ENCODE measurements around the gene CCL2. TPM values are rescaled to one million over a fixed set of nuclear protein-coding genes. Genes with fewer than 3 reads are reported as not detected.

Gene CCL2
- total RNA-seq, 1 experiment from 2014 or later, result 1.4 TPM

- no CpG with 5 or more reads among the region's 1 CpG for WGBS (ENCODE audit: extremely low coverage, insufficient read length, low lambda C conversion rate)
- H2BK5ac ChIP-seq (ENCODE audit: insufficient read length, low read length), result no peak overlapping the region
- H4K91ac ChIP-seq (ENCODE audit: insufficient read length, low read depth, low read length), result no peak overlapping the region
- no peaks in the 10 kb centered on the region for H3K79me2 ChIP-seq (ENCODE audit: insufficient read depth, low read length)
- H3K23ac ChIP-seq (ENCODE audit: insufficient read length, low read depth, low read length), result no peak overlapping the region
- H3K23me2 ChIP-seq (ENCODE audit: insufficient read length, low read depth, low read length, poor library complexity, severe bottlenecking), result peaks cover 9% of the 10 kb centered on the region
- H3K4ac ChIP-seq (ENCODE audit: low read depth, low read length), result no peak overlapping the region
- no peak for TF ChIP-seq CTCF (conservative IDR thresholded peaks at IDR 0.05)
- H4K20me1 ChIP-seq (ENCODE audit: control insufficient read depth, insufficient read depth, insufficient read length), result no peaks in the 10 kb centered on the region
- no peak overlapping the region for H2BK120ac ChIP-seq (ENCODE audit: low read depth, low read length, poor library complexity, severe bottlenecking)
- no peak overlapping the region for H3K27ac ChIP-seq (ENCODE audit: insufficient read length, low read depth, low read length)
- H4K5ac ChIP-seq (ENCODE audit: insufficient read length, low read depth, low read length), result no peak overlapping the region
- no peak for DNase-seq
- no peak overlapping the region for H2BK12ac ChIP-seq (ENCODE audit: insufficient read length, low read depth, low read length)
- H3K9me3 ChIP-seq (ENCODE audit: control insufficient read depth, low read depth, low read length), result no peaks in the 10 kb centered on the region
- H3K56ac ChIP-seq (ENCODE audit: insufficient read length, low read depth, low read length), result no peak overlapping the region
- H3K14ac ChIP-seq (ENCODE audit: insufficient read depth, low read length), result no peak overlapping the region
- no peak overlapping the region for H3K18ac ChIP-seq (ENCODE audit: insufficient read length, low read depth, low read length)
- Mint-ChIP-seq H3K36me3 (ENCODE audit: insufficient read depth in 1 of 3, low read depth in 3 of 3) (peaks cover 0 to 2% (median 2%) of the 10 kb centered on the region in 3 experiments; a peak in 2 of 7 replicates), H3K27me3 (ENCODE audit: low read depth) (peaks cover 19% of the 10 kb centered on the region), H3K4me1 (peaks cover 25 to 30% of the 10 kb centered on the region in 2 experiments), H3K9me3 (no peaks in the 10 kb centered on the region), H3K4me3 (no peak overlapping the region), H3K27ac (no peak overlapping the region)
- H4K8ac ChIP-seq (replicated peaks; ENCODE audit: insufficient read length, low read depth, low read length), result no peak overlapping the region
- peaks cover 4% of the 10 kb centered on the region; the same call in 1 of the 2 replicates for H3K4me1 ChIP-seq (ENCODE audit: insufficient read depth, low read length)
- H2AFZ ChIP-seq (ENCODE audit: low read length), result no peak overlapping the region
- H2BK20ac ChIP-seq (ENCODE audit: low read depth, low read length, poor library complexity, severe bottlenecking), result no peak overlapping the region
- no peak overlapping the region for H3T11ph ChIP-seq (ENCODE audit: low read length)
- no peak overlapping the region for H3K4me2 ChIP-seq (ENCODE audit: insufficient read depth, insufficient read length, low read length)
- H3K79me1 ChIP-seq (ENCODE audit: insufficient read depth, low read depth, low read length, poor library complexity, severe bottlenecking), result no peaks in the 10 kb centered on the region
- no peak overlapping the region for H2AK5ac ChIP-seq (ENCODE audit: insufficient read length, low read length)
- no peak overlapping the region for H3K9ac ChIP-seq (ENCODE audit: extremely low read depth, insufficient read length, low read length)
- H3K27me3 ChIP-seq (ENCODE audit: insufficient read depth, low read length), result no peaks in the 10 kb centered on the region; the same call in 1 of the 2 replicates
- H2BK15ac ChIP-seq (ENCODE audit: low read depth, low read length), result no peak overlapping the region
Observed at GRCh38 chr17:34257986-34258326, 2.9 kb downstream of the CCL2 start.
